Activated CD4-positive, CD25-positive, alpha-beta regulatory T cell (primary cell): ENCODE data around the gene GTF2A2.
"Not testable (repeated sequence)": the region's sequence is repeated elsewhere in the genome, so short reads cannot be mapped to it uniquely, and the experiment has no call there.

ENCODE experiments used
- DNase-seq, 4 experiments: peaks; one replicate each; lab custom pipeline; 2025; lab: John Stamatoyannopoulos, UW

The GTF2A2 gene

DNA sequence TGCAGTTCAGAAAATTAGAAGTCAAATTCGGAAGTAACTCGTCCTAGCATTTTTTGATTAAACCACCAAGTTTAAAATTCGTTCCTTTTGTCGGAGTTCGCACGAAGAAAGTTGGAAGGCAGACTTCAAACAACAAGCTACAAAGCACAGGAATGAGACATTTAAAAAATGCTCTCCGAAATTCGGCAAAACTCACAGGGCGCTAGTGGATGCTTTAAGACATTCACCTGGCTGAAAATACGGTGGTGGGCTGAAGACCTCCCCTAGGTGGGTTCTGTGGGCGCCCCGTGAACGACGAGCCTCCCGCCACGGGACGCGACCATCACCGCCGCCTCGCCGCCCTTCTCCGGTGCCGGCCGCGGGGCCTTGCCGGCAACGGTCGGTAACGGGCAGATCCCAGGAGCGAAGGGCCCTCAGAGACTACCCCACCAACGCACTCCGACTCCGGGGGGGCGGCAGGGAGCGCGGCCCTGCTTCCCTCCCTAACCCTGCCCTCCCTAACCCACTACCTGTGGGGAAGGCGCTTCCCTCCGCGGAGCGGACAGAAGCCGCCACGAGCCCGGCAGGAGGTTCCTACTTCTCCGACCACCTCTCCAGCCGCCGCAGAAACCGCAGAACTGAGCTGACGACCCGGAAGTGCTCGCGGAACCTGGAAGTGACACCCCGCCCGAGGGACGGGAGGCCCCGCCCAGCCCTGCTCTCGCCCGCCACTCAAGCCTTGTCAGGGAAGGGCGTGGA, at the start of gene GTF2A2:
TSS of gene GTF2A2 (minus strand) at position 619 of the 738 bp plus-strand sequence. CDS start 5,238 bp downstream, outside the sequence.
- DNase-seq: peak; percentile 81 to 86 (median 83)

GRCh38 chr15:59703979-59704796, 46.9 kb upstream of the GTF2A2 start:
- DNase-seq: no peak

- DNase-seq: no peak
Observed at GRCh38 chr15:59702351-59702750, 45.0 kb upstream of the GTF2A2 start.

DNA sequence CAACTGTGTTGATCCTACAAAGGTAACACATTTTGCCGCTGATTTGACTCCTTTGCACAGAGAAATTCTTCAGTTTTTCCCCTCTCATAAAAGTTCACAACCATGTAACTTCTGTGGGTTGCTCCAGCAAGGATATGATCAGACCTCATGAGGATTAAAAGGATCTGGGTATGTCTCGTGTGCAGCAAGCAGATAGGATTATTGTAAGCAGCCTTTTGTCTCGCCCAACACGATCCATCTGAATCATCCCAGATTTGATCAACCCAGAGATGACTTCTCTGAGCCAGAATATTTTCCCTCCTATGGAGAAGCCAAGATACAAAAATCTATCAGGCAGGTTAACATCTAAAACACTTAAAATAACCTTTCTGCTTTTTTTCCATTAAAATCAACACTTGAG, 44.6 kb upstream of the GTF2A2 start:
- DNase-seq: no peak

GRCh38 chr15:59699810-59700431, 42.6 kb upstream of the GTF2A2 start:
- DNase-seq: no peak

GRCh38 chr15:59698065-59698464, 40.8 kb upstream of the GTF2A2 start:
- not testable (repeated sequence) for DNase-seq

- DNase-seq: no peak
Observed at GRCh38 chr15:59696332-59696731, 39.0 kb upstream of the GTF2A2 start.

- DNase-seq: no peak
Observed at GRCh38 chr15:59694779-59695178, 37.5 kb upstream of the GTF2A2 start.

- DNase-seq: peak in 2 of 4 experiments; percentile 2 to 9
Observed at GRCh38 chr15:59691194-59691805, 34.0 kb upstream of the GTF2A2 start.

DNA sequence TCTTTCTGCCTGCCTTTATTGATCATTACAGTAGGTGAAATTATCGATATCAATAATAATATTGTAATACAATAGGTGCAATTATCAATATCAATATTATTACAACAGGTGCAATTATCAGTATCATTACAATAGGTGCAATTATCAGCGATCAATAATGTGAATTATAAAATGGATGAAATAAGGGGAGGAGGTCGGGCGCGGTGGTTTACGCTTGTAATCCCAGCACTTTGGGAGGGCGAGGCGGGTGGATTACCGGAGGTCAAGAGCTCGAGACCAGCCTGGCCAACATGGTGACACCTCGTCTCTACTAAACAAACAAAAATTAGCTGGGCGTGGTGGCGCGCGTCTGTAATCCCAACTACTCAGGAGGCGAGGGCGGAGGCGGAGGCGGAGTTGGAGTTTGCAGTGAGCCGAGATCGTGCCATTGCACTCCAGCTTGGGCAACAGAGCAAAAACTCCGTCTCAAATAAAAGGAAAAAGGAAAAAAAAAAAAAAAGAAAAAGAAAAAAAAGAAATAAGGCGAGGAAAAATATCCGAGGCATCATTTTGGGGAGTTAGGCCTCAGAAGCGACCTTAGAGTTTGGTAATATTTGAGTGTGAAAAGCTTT, 32.4 kb upstream of the GTF2A2 start:
- DNase-seq: peak in 2 of 4 experiments; percentile 11 to 15

GRCh38 chr15:59688782-59689625, 31.7 kb upstream of the GTF2A2 start, which contains the start of gene BNIP2:
Gene BNIP2 (minus strand): TSS chr15:59689320. CDS start chr15:59682457, 6,863 bp downstream.
- DNase-seq: peak; percentile 96 to 99 (median 98)

DNA sequence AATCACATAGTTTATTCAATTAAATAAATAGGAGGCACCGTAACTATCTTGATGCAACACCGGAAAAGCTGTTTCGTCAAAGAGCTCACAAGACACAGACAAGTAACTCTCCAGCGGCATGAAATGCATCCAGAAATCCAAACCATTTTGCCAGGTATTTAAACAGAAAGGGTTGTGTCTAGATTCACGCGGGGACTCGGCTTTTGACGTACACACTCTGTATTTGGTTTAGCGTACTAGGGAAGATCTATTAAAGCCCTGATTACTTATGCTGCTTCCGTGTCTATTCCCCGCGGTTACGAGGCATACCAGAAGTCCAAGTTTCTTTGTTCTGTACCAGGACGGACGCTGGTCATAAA, 31.1 kb upstream of the GTF2A2 start:
- no peak for DNase-seq

GRCh38 chr15:59687836-59688235, 30.5 kb upstream of the GTF2A2 start:
- no peak for DNase-seq

DNA sequence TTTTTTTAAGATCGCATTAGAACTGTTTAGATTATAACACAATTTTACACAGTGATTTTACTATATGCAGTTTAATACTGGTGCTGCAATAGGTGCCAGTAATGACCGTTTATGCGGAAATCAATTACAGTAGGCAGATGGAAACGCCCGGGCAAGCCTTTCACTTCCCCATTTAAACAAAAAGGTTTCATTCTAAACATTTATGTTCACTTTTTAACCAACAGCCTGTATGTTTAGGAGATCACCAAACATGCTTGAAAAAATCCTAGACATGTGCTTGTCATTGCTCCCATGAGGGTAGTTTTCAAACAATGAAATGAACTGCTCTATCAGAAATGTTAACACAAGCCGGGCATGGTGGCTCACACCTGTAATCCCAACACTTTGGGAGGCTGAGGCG, 29.1 kb upstream of the GTF2A2 start:
- no peak for DNase-seq

- DNase-seq: no peak
Observed at GRCh38 chr15:59685737-59686297, 28.5 kb upstream of the GTF2A2 start.

DNA sequence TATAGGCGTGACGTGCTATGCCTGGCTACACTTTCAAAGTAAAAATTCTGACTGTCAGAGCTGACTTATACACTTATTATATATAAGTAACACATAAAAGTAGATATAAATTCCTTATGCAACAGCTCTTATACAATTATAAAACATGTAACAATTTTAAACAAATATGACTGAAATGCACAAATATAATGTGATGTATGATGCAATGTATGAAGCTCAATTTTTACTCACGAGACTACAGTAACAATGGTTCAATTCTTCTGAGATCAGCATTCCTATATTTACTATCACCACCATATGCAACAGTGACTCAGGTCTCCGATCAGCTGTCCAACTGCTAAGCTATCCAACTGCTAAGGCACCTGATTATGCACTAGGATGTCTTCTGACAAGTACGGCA, 23.6 kb upstream of the GTF2A2 start:
- no peak for DNase-seq

- DNase-seq: no peak
Observed at GRCh38 chr15:59680346-59680745, 23.0 kb upstream of the GTF2A2 start.

DNA sequence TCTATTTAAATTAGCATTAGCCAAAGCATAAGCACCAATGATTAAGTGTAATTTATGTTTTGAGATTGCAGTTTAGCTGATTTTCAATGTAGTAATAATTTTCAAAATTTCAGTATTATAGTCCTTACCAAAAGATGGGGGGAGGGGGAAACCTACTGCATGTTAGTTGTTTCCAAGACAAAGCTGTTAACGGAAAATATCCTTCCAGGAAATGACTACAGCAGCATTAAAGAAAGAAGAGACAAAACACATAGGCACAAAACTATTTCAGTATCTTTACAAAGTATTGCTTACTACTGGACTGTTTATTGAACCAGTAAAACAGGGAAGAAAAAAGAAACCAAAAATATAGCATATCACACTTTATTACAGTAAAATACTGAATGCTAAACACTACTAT, 21.3 kb upstream of the GTF2A2 start:
- DNase-seq: no peak

DNA sequence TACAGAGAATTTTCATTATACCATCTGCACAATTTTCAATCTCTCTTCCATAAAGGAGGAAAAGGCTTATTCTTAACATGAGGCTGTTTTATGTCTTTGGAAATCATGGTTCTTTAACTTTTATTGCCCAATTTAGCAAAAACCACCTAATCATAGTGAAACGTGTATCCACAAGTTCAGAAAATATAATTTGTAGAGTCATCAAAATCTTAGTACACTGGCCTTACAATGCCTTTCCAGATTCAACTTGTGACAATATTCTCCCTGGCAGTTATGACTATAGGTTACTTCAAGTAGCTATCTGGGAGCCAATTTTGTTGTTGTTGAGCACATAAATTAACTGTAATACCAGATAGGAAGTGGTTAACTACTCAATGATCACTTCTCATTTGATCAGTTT, 20.9 kb upstream of the GTF2A2 start:
- DNase-seq: no peak

DNA sequence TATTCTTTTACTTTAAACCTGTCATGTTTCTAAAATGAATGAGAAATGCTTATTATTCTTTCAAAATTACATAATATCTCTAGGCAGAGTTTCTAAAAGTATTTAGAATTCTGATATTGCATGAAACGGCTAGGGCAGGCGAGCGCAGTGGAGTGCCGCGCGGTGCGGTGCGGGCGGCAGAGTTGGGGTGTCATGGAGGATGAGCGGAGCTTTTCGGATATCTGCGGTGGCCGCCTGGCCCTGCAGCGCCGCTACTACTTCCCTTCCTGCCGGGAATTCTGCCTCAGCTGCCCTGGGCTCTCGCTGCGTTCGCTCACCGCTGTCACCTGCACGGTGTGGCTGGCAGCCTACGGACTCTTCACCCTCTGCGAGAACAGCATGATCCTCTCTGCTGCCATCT, 19.2 kb upstream of the GTF2A2 start:
- DNase-seq: no peak
